Measurements from ENCODE around the gene MRPL49.

DNA sequence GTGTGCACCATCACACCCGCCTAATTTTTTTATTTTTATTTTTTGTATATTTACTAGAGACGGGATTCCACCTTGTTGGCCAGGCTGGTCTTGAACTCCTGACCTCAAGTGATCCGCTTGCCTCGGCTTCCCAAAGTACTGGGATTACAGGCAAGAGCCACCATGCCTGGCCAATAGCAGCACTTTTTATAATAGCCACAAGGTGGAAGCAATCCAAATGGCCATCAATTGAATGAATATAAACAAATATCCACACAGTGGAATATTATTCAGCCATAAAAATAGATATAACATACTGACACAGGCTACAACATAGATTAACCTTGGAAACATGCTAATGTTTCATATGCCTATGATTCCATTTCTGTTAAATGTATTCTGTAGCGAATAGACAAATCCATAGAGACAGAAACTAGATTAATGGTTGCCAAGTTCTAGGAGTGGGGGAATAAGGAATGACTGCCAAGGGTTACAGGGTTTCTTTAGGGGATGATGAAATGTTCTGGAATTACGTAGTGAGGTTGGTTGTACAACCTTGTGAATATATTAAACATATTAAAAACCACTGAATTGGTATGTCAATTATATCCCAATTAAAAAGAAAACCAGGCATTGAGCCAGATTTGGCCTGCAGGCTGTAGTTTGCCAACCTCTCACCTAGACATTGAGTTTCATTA lies 21.3 kb upstream of the MRPL49 start:
- TF ChIP-seq POLR2AphosphoS5 (IDR thresholded peaks at IDR 0.05; ENCODE audit: low read depth, low read length) (no peak), TEAD4 (IDR thresholded peaks at IDR 0.05; ENCODE audit: low read depth, low read length) (no peak), EZH2 (IDR thresholded peaks at IDR 0.05; ENCODE audit: low read depth, low read length, severe bottlenecking) (no peak), TCF12 (IDR thresholded peaks at IDR 0.05; ENCODE audit: low read depth, low read length) (no peak), YY1 (IDR thresholded peaks at IDR 0.05; ENCODE audit: low read depth, low read length) (no peak), KDM5A (IDR thresholded peaks at IDR 0.05; ENCODE audit: low read length) (no peak), POLR2A (IDR thresholded peaks at IDR 0.05; ENCODE audit: control extremely low read depth in 1 of 2, low read depth in 2 of 2, low read length in 2 of 2) (no peak), GABPA (IDR thresholded peaks at IDR 0.05; ENCODE audit: borderline replicate concordance, insufficient read depth, low read length) (no peak), PHF8 (conservative IDR thresholded peaks at IDR 0.05; ENCODE audit: low read depth, low read length) (no peak)
- TF ChIP-seq, protein P1, sequence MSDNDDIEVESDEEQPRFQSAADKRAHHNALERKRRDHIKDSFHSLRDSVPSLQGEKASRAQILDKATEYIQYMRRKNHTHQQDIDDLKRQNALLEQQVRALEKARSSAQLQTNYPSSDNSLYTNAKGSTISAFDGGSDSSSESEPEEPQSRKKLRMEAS (IDR thresholded peaks at IDR 0.05): no peak
- TF ChIP-seq, protein P2, sequence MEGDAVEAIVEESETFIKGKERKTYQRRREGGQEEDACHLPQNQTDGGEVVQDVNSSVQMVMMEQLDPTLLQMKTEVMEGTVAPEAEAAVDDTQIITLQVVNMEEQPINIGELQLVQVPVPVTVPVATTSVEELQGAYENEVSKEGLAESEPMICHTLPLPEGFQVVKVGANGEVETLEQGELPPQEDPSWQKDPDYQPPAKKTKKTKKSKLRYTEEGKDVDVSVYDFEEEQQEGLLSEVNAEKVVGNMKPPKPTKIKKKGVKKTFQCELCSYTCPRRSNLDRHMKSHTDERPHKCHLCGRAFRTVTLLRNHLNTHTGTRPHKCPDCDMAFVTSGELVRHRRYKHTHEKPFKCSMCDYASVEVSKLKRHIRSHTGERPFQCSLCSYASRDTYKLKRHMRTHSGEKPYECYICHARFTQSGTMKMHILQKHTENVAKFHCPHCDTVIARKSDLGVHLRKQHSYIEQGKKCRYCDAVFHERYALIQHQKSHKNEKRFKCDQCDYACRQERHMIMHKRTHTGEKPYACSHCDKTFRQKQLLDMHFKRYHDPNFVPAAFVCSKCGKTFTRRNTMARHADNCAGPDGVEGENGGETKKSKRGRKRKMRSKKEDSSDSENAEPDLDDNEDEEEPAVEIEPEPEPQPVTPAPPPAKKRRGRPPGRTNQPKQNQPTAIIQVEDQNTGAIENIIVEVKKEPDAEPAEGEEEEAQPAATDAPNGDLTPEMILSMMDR (IDR thresholded peaks at IDR 0.05; ENCODE audit: control extremely low read depth in 1 of 3, insufficient read depth in 1 of 3, low read depth in 1 of 3, low read length in 3 of 3): no peak
- TF ChIP-seq, protein P3, sequence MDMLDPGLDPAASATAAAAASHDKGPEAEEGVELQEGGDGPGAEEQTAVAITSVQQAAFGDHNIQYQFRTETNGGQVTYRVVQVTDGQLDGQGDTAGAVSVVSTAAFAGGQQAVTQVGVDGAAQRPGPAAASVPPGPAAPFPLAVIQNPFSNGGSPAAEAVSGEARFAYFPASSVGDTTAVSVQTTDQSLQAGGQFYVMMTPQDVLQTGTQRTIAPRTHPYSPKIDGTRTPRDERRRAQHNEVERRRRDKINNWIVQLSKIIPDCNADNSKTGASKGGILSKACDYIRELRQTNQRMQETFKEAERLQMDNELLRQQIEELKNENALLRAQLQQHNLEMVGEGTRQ (IDR thresholded peaks at IDR 0.05; ENCODE audit: low read length): no peak

Data from H1 (cell line).